Lower leg skin (tissue), 3 donors: Measurements from ENCODE around the gene INPP4B.

Experiments used
- POLR2A ChIP-seq, 2 donors: fragments of 450-650 bp; IDR thresholded peaks; one replicate each; pipeline ENCODE4 v1.6.1; 2016 to 2017; ENCODE audit warnings: antibody characterized with exemption in 2 of 2, mild to moderate bottlenecking in 1 of 2, moderate library complexity in 1 of 2
- TF ChIP-seq, protein P1 (sequence below), 3 donors: fragments of 450-650 bp; IDR thresholded peaks; one replicate each; pipeline ENCODE4 v1.5.1; 2016; ENCODE audit warnings: antibody characterized with exemption in 3 of 3, mild to moderate bottlenecking in 3 of 3, moderate library complexity in 2 of 3

DNA sequence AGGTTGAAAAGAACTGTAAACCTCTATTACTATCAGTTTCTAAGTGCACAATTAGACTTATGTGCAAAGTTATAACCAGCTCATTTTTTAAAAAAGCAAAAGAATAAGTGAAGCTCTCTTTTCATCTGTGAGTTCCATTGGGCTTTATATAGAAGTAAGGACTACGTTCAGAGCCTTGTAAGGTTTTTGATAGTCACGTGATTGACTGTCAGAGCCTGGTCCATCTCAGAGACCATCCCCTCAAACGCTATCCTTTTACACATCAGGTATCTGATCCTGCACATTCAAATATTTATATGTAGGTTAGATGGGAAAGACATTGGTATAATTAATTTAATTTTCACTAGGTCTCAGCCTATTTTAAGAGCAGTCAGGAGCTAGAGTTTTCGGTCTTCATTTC is 279.3 kb downstream of the INPP4B start:
- TF ChIP-seq, protein P1, sequence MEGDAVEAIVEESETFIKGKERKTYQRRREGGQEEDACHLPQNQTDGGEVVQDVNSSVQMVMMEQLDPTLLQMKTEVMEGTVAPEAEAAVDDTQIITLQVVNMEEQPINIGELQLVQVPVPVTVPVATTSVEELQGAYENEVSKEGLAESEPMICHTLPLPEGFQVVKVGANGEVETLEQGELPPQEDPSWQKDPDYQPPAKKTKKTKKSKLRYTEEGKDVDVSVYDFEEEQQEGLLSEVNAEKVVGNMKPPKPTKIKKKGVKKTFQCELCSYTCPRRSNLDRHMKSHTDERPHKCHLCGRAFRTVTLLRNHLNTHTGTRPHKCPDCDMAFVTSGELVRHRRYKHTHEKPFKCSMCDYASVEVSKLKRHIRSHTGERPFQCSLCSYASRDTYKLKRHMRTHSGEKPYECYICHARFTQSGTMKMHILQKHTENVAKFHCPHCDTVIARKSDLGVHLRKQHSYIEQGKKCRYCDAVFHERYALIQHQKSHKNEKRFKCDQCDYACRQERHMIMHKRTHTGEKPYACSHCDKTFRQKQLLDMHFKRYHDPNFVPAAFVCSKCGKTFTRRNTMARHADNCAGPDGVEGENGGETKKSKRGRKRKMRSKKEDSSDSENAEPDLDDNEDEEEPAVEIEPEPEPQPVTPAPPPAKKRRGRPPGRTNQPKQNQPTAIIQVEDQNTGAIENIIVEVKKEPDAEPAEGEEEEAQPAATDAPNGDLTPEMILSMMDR (IDR thresholded peaks at IDR 0.05), result no peak
- no peak for TF ChIP-seq POLR2A (IDR thresholded peaks at IDR 0.05)
